SU-DHL-6 (cell line): ENCODE measurements around the gene NBPF26.
"Not testable (repeated sequence)": the region's sequence is repeated elsewhere in the genome, so short reads cannot be mapped to it uniquely, and the experiment has no call there.

ENCODE experiments used
- EZH2phosphoT487 ChIP-seq: fragments of 200-600 bp; sonication (generic), shearing (Covaris generic); conservative IDR thresholded peaks from 2 replicates; pipeline ENCODE4 v1.6.1; 2018; ENCODE audit warnings: mild to moderate bottlenecking, antibody characterized with exemption, low read length, moderate library complexity, mixed read lengths
- TF ChIP-seq, protein P1 (sequence below): fragments of 200-600 bp; sonication (generic); IDR thresholded peaks from one replicate; pipeline ENCODE4 v1.5.1; 2017; ENCODE audit warnings: antibody characterized with exemption, mild to moderate bottlenecking, low read length, moderate library complexity; ENCODE audit not compliant: insufficient read depth, poor library complexity, severe bottlenecking

DNA sequence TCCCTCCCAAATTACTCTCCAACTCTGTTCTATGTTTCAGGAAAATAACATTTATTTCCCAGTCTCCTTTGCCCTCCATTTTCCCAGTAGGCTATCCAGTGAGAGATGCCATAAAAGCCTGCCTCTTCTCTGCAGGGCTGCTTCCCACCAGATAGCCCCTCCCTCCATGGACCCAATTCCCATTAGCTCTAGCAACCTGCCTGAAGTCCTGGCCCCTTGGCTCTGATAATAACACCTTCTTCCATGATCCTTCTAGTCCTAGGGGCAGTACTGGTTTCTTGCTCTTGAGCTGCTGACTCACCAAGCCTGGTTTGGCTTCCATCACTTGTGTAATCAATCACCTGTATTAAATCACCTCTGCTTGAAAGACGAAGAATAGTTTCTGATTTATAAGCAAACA is 156.3 kb downstream of the NBPF26 start:
- TF ChIP-seq, protein P1, sequence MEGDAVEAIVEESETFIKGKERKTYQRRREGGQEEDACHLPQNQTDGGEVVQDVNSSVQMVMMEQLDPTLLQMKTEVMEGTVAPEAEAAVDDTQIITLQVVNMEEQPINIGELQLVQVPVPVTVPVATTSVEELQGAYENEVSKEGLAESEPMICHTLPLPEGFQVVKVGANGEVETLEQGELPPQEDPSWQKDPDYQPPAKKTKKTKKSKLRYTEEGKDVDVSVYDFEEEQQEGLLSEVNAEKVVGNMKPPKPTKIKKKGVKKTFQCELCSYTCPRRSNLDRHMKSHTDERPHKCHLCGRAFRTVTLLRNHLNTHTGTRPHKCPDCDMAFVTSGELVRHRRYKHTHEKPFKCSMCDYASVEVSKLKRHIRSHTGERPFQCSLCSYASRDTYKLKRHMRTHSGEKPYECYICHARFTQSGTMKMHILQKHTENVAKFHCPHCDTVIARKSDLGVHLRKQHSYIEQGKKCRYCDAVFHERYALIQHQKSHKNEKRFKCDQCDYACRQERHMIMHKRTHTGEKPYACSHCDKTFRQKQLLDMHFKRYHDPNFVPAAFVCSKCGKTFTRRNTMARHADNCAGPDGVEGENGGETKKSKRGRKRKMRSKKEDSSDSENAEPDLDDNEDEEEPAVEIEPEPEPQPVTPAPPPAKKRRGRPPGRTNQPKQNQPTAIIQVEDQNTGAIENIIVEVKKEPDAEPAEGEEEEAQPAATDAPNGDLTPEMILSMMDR: not testable (repeated sequence)
- not testable (repeated sequence) for TF ChIP-seq EZH2phosphoT487
